Endothelial cell of umbilical vein (primary cell): ENCODE measurements around the gene SLC25A17.

Experiments used
- CTCF ChIP-seq, 2 donors: IDR thresholded peaks; 1 replicate in 1 of 2; 2 replicates in 1 of 2; pipeline ENCODE4 v1.5.1; 2011; ENCODE audit warnings: low read length in 2 of 2, mild to moderate bottlenecking in 2 of 2, moderate library complexity in 2 of 2, control low read depth in 1 of 2, inconsistent platforms in 1 of 2, low read depth in 1 of 2; ENCODE audit not compliant: insufficient read depth in 1 of 2; ENCODE audit errors: extremely low read depth in 1 of 2
- EZH2 ChIP-seq: IDR thresholded peaks from 2 replicates; pipeline ENCODE4 v1.6.1; 2012; ENCODE audit warnings: borderline replicate concordance, low read depth, mild to moderate bottlenecking, moderate library complexity, low read length, inconsistent platforms; ENCODE audit not compliant: severe bottlenecking
- MAX ChIP-seq: IDR thresholded peaks from 2 replicates; pipeline ENCODE4 v1.6.1; 2011; ENCODE audit not compliant: insufficient read depth, insufficient read length
- POLR2AphosphoS5 ChIP-seq: IDR thresholded peaks from 2 replicates; pipeline ENCODE4 v1.6.1; 2012; ENCODE audit warnings: low read depth, mild to moderate bottlenecking, control low read depth, low read length, moderate library complexity; ENCODE audit not compliant: insufficient read depth

GRCh38 chr22:40749829-40750228 lies 69.3 kb downstream of the SLC25A17 start:
- TF ChIP-seq EZH2 (no peak), CTCF (IDR thresholded peaks at IDR 0.05; ENCODE audit: extremely low read depth in 1 of 2, insufficient read depth in 1 of 2, low read depth in 1 of 2, low read length in 2 of 2) (no peak), MAX (no peak), POLR2AphosphoS5 (no peak)
